Omental fat pad (tissue), 4 donors: ENCODE measurements around the gene RASA2. TPM values are rescaled to one million over a fixed set of nuclear protein-coding genes. Genes with fewer than 3 reads are reported as not detected.

Source experiments
- ATAC-seq: fragments of 150-250 bp; one replicate; pipeline ENCODE4 v1.9.1; 2016; ENCODE audit warnings: mild to moderate bottlenecking, moderate library complexity; ENCODE audit not compliant: low FRiP score
- DNase-seq: peaks from one replicate; pipeline ENCODE4 v3.0.0-alpha.2; 2019; ENCODE audit warnings: low spot score
- total RNA-seq, 4 donors: library from RNA; depleted of rRNA; stranded (reverse); fragments of >200 nt; gene quantifications; one replicate each; pipeline ENCODE4 v1.1.0, GENCODE V29; 2016
- TF ChIP-seq, protein P1 (sequence below), 3 donors: fragments of 450-650 bp; IDR thresholded peaks; one replicate each; pipeline ENCODE4 v1.5.1; 2016 to 2017; ENCODE audit warnings: antibody characterized with exemption in 3 of 3, mild to moderate bottlenecking in 3 of 3, moderate library complexity in 2 of 3

RASA2 gene
- total RNA-seq, 4 donors from 2014 or later = 16.4 to 19.8 (median 18.0) TPM

DNA sequence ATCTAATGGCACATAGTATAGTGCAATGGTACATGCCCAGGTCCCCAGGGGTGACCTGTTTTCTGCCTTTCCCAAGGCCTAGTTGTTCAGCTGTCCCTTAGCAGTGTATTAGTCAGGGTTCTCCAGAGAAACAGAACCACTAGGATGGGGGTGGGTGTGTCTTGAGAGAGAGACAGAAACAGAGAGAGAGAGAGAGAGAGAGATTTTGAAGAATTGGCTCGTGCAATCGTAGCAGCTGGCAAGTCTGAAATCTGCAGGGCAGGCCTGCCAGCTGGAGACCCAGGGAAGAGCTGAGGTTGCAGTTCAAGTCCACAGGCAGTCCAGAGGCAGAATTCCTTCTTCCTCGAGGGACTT is 160.7 kb downstream of the RASA2 start:
- TF ChIP-seq, protein P1, sequence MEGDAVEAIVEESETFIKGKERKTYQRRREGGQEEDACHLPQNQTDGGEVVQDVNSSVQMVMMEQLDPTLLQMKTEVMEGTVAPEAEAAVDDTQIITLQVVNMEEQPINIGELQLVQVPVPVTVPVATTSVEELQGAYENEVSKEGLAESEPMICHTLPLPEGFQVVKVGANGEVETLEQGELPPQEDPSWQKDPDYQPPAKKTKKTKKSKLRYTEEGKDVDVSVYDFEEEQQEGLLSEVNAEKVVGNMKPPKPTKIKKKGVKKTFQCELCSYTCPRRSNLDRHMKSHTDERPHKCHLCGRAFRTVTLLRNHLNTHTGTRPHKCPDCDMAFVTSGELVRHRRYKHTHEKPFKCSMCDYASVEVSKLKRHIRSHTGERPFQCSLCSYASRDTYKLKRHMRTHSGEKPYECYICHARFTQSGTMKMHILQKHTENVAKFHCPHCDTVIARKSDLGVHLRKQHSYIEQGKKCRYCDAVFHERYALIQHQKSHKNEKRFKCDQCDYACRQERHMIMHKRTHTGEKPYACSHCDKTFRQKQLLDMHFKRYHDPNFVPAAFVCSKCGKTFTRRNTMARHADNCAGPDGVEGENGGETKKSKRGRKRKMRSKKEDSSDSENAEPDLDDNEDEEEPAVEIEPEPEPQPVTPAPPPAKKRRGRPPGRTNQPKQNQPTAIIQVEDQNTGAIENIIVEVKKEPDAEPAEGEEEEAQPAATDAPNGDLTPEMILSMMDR (IDR thresholded peaks at IDR 0.05) = no peak
- DNase-seq (no peak), ATAC-seq (no peak)

DNA sequence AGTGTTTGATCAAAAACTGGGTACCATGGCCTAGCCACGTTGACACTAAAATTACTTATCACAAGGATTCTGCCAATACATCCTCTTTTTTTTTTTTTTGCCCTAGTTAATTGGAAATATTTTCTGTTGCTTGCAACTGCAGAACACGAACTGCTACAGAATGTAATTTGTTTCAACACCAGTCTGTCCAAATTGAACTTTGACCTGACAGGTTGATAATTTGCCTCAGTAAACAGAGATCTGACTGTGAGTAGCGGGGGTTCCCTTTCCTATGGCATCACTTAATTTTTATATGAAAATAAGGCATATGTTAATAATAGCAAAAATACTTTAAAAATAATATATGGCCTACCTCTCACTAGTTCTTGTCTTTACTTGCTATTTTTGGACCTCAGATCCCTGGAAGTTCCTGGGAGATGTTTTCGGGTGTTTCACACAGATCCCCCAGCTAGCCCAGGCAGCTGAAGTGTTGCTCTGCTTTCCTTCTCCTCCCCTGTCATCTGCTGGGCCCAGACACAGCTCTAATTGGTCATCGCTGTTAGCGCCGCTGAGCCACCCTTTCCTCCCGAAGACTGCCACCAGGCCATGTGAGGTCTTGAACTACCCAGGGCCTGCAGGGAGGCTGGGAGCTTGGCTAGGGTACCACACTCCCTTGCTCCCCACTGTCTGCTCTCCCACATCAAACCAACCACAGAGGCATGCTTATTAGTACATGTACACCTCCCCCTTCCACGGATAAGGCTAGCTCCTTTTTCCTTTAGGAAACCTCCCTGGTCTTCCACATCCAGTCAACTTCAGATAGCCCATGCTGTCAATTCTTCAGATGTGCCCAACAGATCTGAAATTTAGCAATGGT is 161.5 kb downstream of the RASA2 start:
- DNase-seq (no peak), ATAC-seq (no peak)
- TF ChIP-seq, protein P1 (IDR thresholded peaks at IDR 0.05) = no peak

DNA sequence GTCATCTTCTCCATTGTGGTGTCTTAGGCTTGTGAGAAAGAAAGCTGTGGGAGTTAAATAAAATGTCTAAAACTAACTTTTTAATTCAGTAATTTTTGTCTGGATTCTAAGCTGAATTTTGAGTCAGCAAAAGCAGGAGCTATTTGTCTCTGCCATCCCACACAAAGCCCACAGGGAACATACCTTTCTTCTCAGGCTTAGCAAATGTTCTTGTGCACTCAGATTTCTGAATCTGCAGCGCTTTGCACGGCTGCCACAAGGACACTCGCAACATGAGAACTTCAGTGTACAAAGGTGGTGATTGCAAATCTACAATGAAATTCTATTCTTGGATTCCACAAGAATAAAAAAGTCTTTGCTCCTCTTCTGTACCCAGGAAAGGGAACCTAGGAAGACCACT is 163.0 kb downstream of the RASA2 start:
- TF ChIP-seq, protein P1 (IDR thresholded peaks at IDR 0.05) = no peak
- no peak for DNase-seq
- no peak for ATAC-seq

DNA sequence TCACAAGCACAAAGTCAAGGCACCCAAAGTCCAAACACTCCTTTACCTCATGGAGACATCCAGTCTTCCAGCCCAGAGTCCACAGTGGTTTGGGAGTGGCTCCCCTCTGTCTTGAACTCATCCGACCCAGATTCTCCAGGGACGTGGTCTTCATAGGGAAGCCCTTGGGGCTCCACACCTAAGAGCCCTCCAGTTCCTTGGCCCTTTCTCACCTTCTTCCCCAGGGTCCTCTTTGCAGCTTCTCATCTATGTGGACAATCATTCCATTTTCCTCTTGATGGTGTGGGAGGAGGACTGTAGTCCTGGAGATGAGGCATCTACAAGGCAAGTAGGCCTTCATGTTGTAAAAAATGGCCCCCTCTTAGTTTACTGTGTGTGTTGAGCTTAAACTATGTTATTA is 164.0 kb downstream of the RASA2 start:
- TF ChIP-seq, protein P1 (IDR thresholded peaks at IDR 0.05) = no peak
- DNase-seq = no peak

DNA sequence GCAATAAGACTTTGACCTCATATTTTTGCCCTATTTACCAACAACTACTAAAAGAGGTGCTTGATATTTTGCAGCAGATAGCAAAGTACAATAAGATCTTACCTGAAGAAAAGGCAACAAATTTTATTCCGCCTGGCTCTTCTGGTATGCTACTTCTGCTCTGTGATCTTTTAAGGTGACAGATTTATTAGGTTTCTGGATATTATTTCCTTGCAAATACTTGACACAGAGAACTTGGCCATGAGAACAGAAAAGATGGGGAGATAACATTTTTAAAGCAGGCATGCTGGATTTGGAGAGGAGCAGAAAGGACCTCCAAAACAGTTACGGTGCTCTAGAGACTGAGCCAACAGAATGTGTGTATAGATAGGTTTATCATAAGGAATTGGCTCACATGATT is 164.6 kb downstream of the RASA2 start:
- TF ChIP-seq, protein P1 (IDR thresholded peaks at IDR 0.05) = no peak
- no peak for DNase-seq
- ATAC-seq = no peak

More for the DNA sequence above, 164.0 kb downstream of the RASA2 start:
- ATAC-seq = no peak

DNA sequence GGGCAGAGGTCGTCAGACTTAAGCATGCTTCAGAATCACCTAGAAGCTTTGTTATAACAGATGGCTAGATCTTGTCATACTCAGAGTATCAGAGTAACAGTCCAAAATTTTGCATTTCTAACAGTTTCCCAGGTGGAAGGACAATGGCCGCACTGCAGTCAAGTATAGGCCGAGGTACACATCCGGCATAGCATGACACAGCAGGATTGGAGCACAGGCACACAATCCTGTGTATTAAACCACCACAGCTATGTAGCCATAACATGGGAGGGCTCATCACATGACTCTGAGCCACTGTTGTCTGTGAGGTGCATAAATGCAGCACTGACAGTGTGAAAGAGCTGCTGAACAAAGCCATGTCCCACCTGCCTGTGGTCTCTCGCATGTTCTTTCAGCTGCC is 165.5 kb downstream of the RASA2 start:
- TF ChIP-seq, protein P1 (IDR thresholded peaks at IDR 0.05) = no peak
- no peak for DNase-seq
- no peak for ATAC-seq

DNA sequence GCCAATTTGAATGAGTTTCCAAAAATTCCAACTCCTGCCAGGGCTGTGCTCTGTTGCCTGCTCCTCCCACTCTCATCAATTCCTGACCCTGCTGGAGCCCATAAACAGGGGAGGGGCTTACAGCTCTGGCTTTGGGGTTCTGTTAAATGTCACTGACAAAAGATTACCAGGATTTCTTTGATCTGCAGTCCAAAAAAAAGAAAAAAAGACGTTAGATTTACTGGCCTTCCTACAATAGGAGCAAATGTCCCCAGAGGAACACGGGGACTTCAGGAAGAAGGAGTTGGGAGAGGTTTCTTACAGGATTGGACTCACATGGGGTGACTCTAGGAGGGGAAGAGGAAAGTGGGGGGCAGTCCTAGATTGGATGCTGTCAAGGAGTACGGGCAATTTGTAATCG is 167.0 kb downstream of the RASA2 start:
- TF ChIP-seq, protein P1 (IDR thresholded peaks at IDR 0.05) = no peak
- DNase-seq (no peak), ATAC-seq (no peak)
